ENCODE results near the gene KIAA1328.
"Not testable (repeated sequence)": the region's sequence is repeated elsewhere in the genome, so short reads cannot be mapped to it uniquely, and the experiment has no call there.

Gene KIAA1328

GRCh38 chr18:36828630-36829361 is at the start of gene KIAA1328, which contains the start of gene TPGS2:
Gene KIAA1328, plus strand, starts transcription at chr18:36829127. Its CDS starts 12 bp downstream, at chr18:36829139.
Gene TPGS2, minus strand, starts transcription at chr18:36829002. Its CDS starts 235 bp downstream, at chr18:36828767.
- peak; percentile 88 to 91 for ATAC-seq

DNA sequence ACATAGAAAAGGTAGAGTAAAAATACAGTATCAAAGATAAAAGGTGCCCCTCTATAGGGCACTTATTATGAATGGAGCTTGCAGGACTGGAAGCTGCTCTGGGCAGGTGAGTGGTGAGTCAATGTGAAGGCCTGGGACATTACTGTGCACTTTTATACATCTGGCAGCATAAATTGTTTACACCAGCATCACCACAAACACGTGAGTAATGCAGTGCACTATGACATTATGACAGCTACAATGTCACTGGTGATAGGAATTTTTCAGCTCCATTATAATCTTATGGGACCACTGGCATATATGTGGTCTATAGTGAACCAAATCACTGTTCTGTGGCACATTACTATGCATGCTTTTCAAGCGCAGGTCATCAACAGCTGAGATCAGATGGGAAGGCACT is 48.2 kb upstream of the KIAA1328 start:
- no peak for ATAC-seq

GRCh38 chr18:36782710-36783109 is 46.2 kb upstream of the KIAA1328 start:
- ATAC-seq: no peak

DNA sequence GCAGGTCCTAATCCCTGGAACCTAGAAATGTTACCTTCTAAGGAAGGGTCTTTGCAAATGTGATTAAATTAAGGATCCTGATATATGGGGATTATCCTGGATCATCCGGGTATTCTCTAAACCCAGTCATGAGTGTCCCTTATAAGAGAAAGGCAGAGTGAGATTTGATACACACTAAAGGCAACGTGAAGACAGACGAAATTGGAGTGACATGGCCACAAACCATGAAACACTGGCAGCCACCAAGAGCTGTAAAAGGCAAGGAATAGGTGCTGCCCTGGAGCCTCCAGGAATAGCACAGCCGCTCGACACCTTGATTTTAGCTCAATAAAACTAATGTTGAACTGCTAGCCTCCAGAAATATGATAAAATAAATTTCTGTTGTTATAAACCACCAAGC is 45.1 kb upstream of the KIAA1328 start:
- ATAC-seq: no peak

- no peak for ATAC-seq
Measured at GRCh38 chr18:36786686-36787085, 42.2 kb upstream of the KIAA1328 start.

DNA sequence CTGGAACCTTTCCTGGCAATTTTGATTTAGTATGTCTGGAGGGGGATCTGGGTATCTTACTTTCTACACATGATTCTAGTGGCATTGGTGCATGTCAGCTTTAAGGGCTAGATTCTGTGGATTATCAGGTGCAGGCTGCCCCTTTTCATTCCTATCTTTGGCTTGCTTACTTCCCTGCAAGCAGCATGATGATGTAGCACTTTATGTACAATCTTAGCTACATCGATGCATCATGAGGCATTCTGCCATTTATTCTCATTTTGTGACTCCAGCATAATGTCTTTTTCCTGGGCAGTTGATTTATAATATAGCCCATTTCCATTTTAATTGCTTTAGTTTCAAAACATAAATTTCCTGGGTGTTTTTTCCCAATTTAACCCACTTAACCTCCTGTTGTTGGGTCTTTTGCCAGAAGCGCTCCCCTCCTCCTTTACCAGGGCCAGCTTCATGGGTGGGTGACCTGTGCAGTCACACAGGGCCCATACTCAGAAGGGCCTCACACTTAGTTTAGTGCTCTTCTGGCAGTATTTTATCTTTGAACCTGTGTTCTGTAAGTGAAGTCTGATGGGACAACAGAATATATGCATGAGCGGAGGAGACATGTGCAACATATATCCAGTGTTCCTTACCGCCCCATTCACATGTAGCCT is 36.2 kb upstream of the KIAA1328 start:
- ATAC-seq: no peak

DNA sequence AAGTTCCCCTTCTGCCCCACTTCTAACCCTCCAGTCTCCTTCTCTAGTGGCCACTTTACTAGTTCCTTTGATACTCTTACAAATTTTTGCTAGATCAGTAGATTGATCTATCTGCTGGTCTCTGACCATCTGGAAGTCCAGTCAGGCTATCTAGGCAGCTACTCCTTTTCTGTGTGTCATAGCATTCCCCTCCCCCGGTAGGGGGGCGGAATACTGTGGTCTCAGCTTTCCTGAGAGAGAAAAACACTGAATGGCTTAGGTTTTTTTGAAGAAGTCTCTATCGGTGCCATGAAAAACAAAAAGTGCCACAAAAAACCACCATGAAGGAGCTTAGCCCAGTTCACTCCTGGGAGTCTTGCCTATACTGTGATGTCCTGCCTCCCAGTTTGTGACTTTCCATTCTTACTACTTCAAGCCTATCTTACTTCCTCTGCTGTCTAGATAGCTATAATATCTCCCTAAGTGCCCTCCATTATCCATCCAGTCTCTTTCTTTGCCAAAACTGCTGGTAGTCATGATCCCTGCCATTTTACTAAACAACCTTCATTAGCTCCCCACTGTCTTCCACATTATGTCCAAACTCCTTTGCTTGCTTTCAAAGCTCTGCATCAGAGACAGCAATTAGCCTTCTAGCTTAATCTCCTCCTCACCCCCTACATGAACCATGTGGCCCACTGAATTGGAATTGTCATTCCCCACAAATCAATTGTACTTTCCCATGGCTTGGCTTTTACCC is 30.0 kb upstream of the KIAA1328 start:
- ATAC-seq: no peak

GRCh38 chr18:36805105-36805504 is 23.8 kb upstream of the KIAA1328 start:
- ATAC-seq: no peak

DNA sequence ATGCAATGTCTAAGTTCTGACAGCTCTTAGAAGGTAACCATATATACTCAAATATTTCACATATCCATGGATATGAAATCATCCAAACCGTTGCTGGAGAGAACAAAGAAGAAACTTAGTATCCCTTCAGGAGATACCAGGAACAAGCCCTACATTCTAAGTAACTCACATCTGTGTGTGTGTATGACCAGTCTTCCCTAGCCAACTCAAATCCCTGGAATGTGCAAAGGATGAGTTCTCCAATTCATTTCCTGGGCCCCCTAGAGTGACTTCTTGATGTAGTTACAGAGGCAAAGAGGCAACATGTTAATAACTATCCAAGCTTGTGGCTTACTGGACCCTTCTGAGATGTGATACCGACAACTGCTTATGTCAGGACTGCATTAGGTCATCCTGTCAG is 20.2 kb upstream of the KIAA1328 start:
- no peak for ATAC-seq

DNA sequence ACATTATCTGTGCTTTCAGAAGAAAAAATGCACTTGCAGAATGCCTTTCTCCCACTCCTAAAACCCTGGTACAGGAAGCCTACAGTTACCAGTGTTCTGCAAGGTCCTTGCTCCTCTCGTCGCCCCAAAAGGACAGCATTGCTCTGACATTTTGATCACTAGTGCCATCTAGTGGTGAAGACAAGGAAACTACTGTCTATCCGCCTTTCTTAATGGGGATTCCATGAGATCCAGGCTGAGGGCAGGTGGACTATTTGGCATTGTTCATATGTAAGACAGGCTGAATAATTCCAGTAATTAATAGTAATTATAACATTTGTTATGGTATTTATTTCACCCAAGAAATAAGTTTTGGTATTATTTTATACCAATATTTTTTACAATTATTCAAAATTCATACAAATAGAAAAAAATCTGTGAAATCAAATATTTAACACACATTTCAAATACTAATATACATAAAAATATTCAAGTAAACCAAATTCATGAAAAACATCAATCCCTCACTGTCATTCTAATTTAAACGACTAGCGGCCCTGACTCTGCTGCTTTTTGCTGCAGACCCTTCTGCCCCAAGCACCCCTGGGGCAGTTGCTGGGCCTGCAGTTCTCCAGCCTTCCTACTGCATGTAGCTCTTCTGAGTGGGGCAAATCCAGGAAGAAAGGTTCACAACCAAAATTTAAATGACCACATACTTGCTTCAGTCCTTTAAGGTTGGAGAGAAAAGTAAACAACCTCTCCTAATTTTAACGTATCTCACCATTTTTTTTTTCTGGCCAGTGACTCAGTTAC is 19.1 kb upstream of the KIAA1328 start:
- ATAC-seq: peak; percentile 83 to 90

- ATAC-seq: no peak
Measured at GRCh38 chr18:36811430-36811829, 17.5 kb upstream of the KIAA1328 start.

GRCh38 chr18:36811955-36812354 is 17.0 kb upstream of the KIAA1328 start:
- ATAC-seq: no peak

- no peak for ATAC-seq
Measured at GRCh38 chr18:36812678-36813077, 16.2 kb upstream of the KIAA1328 start.

DNA sequence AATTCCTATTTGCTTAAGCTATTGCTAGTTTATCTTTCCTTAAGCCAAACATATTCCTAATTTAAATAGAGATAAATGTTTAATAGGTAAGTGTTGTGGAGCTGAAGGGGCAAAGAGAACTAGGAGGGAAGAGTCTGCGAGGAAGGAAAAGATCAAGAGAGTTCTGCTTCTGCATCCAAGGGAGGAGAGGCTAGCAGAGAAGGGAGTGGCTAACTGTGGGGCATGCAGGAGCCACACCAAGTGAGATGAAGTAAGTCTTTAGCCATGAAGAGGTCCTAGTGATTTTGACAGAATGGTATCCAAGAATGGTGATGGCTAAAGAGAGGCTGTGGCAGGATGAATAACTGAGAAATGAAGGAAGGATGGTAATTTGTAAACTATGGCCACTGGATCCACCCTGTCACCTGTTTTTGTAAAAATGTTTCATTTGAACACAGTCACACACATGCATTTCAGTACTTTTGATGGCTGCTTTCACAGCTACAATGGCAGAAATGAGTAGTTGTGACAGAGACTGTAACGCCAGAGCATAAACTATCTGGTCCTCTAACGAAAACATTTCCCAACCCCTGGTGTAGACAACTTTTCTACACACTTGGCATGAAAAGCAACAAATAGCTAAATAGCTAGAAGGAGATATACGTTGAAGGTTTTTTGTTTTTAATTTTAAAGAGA is 15.7 kb upstream of the KIAA1328 start:
- no peak for ATAC-seq

DNA sequence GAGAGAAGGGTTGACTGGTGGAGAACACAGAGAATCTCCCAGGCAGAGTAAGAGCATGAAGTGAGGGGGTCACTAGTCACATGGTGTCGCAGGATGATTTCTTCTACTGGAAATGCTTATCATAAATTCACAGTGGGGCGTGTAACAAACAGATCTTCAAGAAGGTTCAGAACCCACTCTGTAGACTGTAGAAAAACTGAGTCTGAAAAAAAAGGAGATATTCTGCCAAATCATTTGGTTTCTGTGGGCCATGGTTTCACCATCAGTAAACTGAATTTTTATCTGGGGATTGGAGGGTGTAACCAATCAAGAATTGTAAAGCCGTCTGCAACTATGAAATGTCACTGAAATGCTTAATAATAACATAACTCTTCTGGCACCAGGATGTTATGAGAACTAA is 15.1 kb upstream of the KIAA1328 start:
- ATAC-seq: no peak

- no peak for ATAC-seq
Measured at GRCh38 chr18:36814994-36815393, 13.9 kb upstream of the KIAA1328 start.

DNA sequence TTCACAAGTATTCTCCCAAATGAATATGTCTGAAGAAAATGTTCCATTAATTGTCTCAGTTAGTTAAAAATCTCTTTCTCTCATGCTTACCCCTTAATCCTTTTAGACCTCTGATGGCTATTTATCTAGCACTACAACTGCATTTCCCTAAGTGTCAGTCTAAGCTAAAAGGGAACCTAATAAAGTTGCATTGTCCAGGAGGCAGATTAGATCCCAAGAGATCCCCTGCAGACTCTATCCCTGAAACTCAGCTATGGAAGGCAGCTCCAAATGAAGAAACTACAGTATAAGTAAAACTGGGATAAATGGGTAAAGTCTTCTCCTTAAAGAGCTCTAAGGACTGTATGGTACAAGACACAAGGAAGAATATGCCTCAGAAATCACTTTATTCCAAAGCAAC is 12.8 kb upstream of the KIAA1328 start:
- ATAC-seq: not testable (repeated sequence)

- ATAC-seq: no peak
Measured at GRCh38 chr18:36817039-36817438, 11.9 kb upstream of the KIAA1328 start.

GRCh38 chr18:36818652-36819051 is 10.3 kb upstream of the KIAA1328 start:
- no peak for ATAC-seq

- ATAC-seq: no peak
Measured at GRCh38 chr18:36819621-36820020, 9.3 kb upstream of the KIAA1328 start.

- no peak for ATAC-seq
Measured at GRCh38 chr18:36821681-36822080, 7.2 kb upstream of the KIAA1328 start.

- no peak for ATAC-seq
Measured at GRCh38 chr18:36825526-36825925, 3.4 kb upstream of the KIAA1328 start.
